ENCODE results near the gene INTU.
"Not testable (repeated sequence)": the region's sequence is repeated elsewhere in the genome, so short reads cannot be mapped to it uniquely, and the experiment has no call there.

INTU gene

GRCh38 chr4:127643791-127644190 lies 11.0 kb downstream of the INTU start:
- Histone ChIP-seq H3K27ac (replicated peaks) (no peak overlapping the region), H3K4me3 (replicated peaks; ENCODE audit: insufficient read depth, low read length) (no peak overlapping the region), H3K27me3 (ENCODE audit: insufficient read depth, poor library complexity, severe bottlenecking) (no peaks in the 10 kb centered on the region)
- no peak for DNase-seq (ENCODE audit: low read depth in 1 of 2, low spot score in 1 of 2)
- TF ChIP-seq, protein P1, sequence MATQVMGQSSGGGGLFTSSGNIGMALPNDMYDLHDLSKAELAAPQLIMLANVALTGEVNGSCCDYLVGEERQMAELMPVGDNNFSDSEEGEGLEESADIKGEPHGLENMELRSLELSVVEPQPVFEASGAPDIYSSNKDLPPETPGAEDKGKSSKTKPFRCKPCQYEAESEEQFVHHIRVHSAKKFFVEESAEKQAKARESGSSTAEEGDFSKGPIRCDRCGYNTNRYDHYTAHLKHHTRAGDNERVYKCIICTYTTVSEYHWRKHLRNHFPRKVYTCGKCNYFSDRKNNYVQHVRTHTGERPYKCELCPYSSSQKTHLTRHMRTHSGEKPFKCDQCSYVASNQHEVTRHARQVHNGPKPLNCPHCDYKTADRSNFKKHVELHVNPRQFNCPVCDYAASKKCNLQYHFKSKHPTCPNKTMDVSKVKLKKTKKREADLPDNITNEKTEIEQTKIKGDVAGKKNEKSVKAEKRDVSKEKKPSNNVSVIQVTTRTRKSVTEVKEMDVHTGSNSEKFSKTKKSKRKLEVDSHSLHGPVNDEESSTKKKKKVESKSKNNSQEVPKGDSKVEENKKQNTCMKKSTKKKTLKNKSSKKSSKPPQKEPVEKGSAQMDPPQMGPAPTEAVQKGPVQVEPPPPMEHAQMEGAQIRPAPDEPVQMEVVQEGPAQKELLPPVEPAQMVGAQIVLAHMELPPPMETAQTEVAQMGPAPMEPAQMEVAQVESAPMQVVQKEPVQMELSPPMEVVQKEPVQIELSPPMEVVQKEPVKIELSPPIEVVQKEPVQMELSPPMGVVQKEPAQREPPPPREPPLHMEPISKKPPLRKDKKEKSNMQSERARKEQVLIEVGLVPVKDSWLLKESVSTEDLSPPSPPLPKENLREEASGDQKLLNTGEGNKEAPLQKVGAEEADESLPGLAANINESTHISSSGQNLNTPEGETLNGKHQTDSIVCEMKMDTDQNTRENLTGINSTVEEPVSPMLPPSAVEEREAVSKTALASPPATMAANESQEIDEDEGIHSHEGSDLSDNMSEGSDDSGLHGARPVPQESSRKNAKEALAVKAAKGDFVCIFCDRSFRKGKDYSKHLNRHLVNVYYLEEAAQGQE (IDR thresholded peaks at IDR 0.05; ENCODE audit: insufficient replicate concordance, low read depth), result no peak

- Histone ChIP-seq H3K27ac (replicated peaks) (no peak overlapping the region), H3K4me3 (replicated peaks; ENCODE audit: insufficient read depth, low read length) (no peak overlapping the region), H3K27me3 (ENCODE audit: insufficient read depth, poor library complexity, severe bottlenecking) (no peaks in the 10 kb centered on the region)
- no peak for DNase-seq (ENCODE audit: low read depth in 1 of 2, low spot score in 1 of 2)
- TF ChIP-seq GABPA (IDR thresholded peaks at IDR 0.05; ENCODE audit: low read depth) (no peak), SPI1 (IDR thresholded peaks at IDR 0.05; ENCODE audit: borderline replicate concordance, low read depth) (no peak), POLR2AphosphoS5 (IDR thresholded peaks at IDR 0.05; ENCODE audit: low read depth) (no peak)
- TF ChIP-seq, protein P1 (IDR thresholded peaks at IDR 0.05; ENCODE audit: insufficient replicate concordance, low read depth), result no peak
- TF ChIP-seq, protein P2, sequence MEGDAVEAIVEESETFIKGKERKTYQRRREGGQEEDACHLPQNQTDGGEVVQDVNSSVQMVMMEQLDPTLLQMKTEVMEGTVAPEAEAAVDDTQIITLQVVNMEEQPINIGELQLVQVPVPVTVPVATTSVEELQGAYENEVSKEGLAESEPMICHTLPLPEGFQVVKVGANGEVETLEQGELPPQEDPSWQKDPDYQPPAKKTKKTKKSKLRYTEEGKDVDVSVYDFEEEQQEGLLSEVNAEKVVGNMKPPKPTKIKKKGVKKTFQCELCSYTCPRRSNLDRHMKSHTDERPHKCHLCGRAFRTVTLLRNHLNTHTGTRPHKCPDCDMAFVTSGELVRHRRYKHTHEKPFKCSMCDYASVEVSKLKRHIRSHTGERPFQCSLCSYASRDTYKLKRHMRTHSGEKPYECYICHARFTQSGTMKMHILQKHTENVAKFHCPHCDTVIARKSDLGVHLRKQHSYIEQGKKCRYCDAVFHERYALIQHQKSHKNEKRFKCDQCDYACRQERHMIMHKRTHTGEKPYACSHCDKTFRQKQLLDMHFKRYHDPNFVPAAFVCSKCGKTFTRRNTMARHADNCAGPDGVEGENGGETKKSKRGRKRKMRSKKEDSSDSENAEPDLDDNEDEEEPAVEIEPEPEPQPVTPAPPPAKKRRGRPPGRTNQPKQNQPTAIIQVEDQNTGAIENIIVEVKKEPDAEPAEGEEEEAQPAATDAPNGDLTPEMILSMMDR (IDR thresholded peaks at IDR 0.05; ENCODE audit: insufficient read depth, low read length), result no peak
These were observed 15.3 kb downstream of the INTU start for GRCh38 chr4:127648061-127648460.

DNA sequence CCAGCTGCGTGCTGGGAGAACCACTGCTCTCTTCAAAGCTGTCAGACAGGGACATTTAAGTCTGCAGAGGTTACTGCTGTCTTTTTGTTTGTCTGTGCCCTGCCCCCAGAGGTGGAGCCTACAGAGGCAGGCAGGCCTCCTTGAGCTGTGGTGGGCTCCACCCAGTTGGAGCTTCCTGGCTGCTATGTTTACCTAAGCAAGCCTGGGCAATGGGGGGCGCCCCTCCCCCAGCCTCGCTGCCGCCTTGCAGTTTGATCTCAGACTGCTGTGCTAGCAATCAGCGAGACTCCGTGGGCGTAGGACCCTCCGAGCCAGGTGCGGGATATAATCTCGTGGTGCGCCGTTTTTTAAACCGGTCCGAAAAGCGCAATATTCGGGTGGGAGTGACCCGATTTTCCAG lies 22.8 kb downstream of the INTU start:
- H3K27me3 ChIP-seq (ENCODE audit: insufficient read depth, poor library complexity, severe bottlenecking); DNase-seq (ENCODE audit: low read depth in 1 of 2, low spot score in 1 of 2); H3K27ac ChIP-seq (replicated peaks); H3K4me3 ChIP-seq (replicated peaks; ENCODE audit: insufficient read depth, low read length): not testable (repeated sequence)

DNA sequence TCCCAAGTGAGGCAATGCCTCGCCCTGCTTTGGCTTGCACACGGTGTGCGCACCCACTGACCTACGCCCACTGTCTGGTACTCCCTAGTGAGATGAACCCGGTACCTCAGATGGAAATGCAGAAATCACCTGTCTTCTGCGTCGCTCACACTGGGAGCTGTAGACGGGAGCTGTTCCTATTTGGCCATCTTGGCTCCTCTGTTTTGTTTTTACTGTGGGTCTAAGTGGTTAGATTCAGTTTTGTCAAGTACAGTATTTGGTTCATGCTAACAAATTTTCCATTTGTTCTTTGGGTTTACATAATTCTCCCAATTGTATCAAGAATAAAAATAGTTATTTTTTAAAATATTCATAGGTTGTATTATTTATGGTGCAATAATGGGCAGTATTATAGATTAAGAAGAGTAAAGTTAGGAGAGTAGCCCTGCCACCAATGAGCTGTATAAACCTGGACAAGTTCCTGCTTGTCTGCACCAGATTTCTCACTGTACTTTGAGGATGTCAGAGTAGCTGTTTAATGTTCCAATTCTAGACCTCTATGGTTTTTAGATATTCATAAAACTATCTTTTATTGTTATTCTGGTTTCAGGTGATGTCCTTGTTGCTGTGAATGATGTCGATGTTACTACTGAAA lies 23.4 kb downstream of the INTU start:
- DNase-seq (ENCODE audit: low read depth in 1 of 2, low spot score in 1 of 2), result no peak
- Histone ChIP-seq H3K27me3 (ENCODE audit: insufficient read depth, poor library complexity, severe bottlenecking) (no peaks in the 10 kb centered on the region), H3K4me3 (replicated peaks; ENCODE audit: insufficient read depth, low read length) (no peak overlapping the region), H3K27ac (replicated peaks) (no peak overlapping the region)
- TF ChIP-seq, protein P2 (IDR thresholded peaks at IDR 0.05; ENCODE audit: insufficient read depth, low read length), result no peak
- TF ChIP-seq SPI1 (IDR thresholded peaks at IDR 0.05; ENCODE audit: borderline replicate concordance, low read depth) (no peak), POLR2AphosphoS5 (IDR thresholded peaks at IDR 0.05; ENCODE audit: low read depth) (no peak), GABPA (IDR thresholded peaks at IDR 0.05; ENCODE audit: low read depth) (no peak)
- TF ChIP-seq, protein P1 (IDR thresholded peaks at IDR 0.05; ENCODE audit: insufficient replicate concordance, low read depth), result no peak
